HL-60 (cell line): ENCODE results near the gene ACACA.

Experiments
- CTCF ChIP-seq: IDR thresholded peaks from one replicate; pipeline ENCODE4 v1.5.1; 2011; ENCODE audit warnings: low read length, control low read depth, inconsistent platforms; ENCODE audit not compliant: insufficient read depth
- GABPA ChIP-seq: IDR thresholded peaks from 2 replicates; pipeline ENCODE4 v1.6.1; 2012; ENCODE audit warnings: low read depth
- POLR2AphosphoS5 ChIP-seq: IDR thresholded peaks from 2 replicates; pipeline ENCODE4 v1.6.1; 2012; ENCODE audit warnings: low read depth
- SPI1 ChIP-seq: IDR thresholded peaks from 2 replicates; pipeline ENCODE4 v1.6.1; 2012; ENCODE audit warnings: low read depth, mild to moderate bottlenecking, borderline replicate concordance

GRCh38 chr17:37231887-37232286 is 174.7 kb downstream of the ACACA start:
- TF ChIP-seq CTCF: no peak
- TF ChIP-seq GABPA: no peak
- no peak for TF ChIP-seq SPI1
- TF ChIP-seq POLR2AphosphoS5: no peak
